Loucy (cell line): ENCODE results near the gene CCDC141.

Source experiments
- H2AFZ ChIP-seq: fragments of 200-600 bp; sonication (generic); 2 replicates; pipeline ENCODE4 v1.6.0; 2016; ENCODE audit warnings: antibody characterized with exemption, mild to moderate bottlenecking, low read length, moderate library complexity
- H3F3A ChIP-seq: fragments of 200-600 bp; 2 replicates; pipeline ENCODE4 v1.6.0; 2016; ENCODE audit warnings: antibody characterized with exemption, low read depth, mild to moderate bottlenecking
- H3K27me3 ChIP-seq: fragments of 200-600 bp; sonication (generic); 2 replicates; pipeline ENCODE4 v1.6.1; 2014; ENCODE audit warnings: low read length, mild to moderate bottlenecking; ENCODE audit not compliant: insufficient read depth, poor library complexity, severe bottlenecking
- H3K36me3 ChIP-seq: fragments of 200-600 bp; sonication (generic); 2 replicates; pipeline ENCODE4 v1.6.1; 2016; ENCODE audit warnings: low read length; ENCODE audit not compliant: insufficient read depth
- H3K4me1 ChIP-seq: fragments of 200-600 bp; sonication (generic); 2 replicates; pipeline ENCODE4 v1.5.1; 2014; ENCODE audit warnings: low read length, mild to moderate bottlenecking; ENCODE audit not compliant: insufficient read depth, poor library complexity, severe bottlenecking
- H3K4me2 ChIP-seq: fragments of 200-600 bp; sonication (generic); 2 replicates; pipeline ENCODE4 v1.6.0; 2014; ENCODE audit warnings: antibody characterized with exemption, low read length, low read depth, mild to moderate bottlenecking; ENCODE audit not compliant: poor library complexity, severe bottlenecking
- H3K4me3 ChIP-seq: fragments of 200-600 bp; sonication (generic); 2 replicates; pipeline ENCODE4 v1.5.1; 2014; ENCODE audit warnings: low read length, mild to moderate bottlenecking, mixed read lengths; ENCODE audit not compliant: poor library complexity, severe bottlenecking
- H3K79me2 ChIP-seq: fragments of 200-600 bp; sonication (generic); 2 replicates; pipeline ENCODE4 v1.6.1; 2014; ENCODE audit warnings: low read length; ENCODE audit not compliant: insufficient read depth
- H3K9ac ChIP-seq: fragments of 200-600 bp; sonication (generic); 2 replicates; pipeline ENCODE4 v1.6.0; 2014; ENCODE audit warnings: mild to moderate bottlenecking, low read depth, low read length, moderate library complexity; ENCODE audit not compliant: poor library complexity, severe bottlenecking
- H3K9me2 ChIP-seq: fragments of 200-600 bp; sonication (generic); replicated peaks from 2 replicates; pipeline ENCODE4 v1.6.1; 2016; ENCODE audit warnings: low read depth, low read length, mixed read lengths
- H3K9me3 ChIP-seq: fragments of 200-600 bp; sonication (generic); 2 replicates; pipeline ENCODE4 v1.6.1; 2014; ENCODE audit warnings: mild to moderate bottlenecking, antibody characterized with exemption, low read length, low read depth; ENCODE audit not compliant: insufficient read depth
- H4K20me1 ChIP-seq: fragments of 200-600 bp; sonication (generic); 2 replicates; pipeline ENCODE4 v1.6.0; 2014; ENCODE audit warnings: antibody characterized with exemption, low read length, mild to moderate bottlenecking; ENCODE audit not compliant: insufficient read depth, poor library complexity, severe bottlenecking
- CTCF ChIP-seq: fragments of 200-600 bp; sonication (generic); conservative IDR thresholded peaks from 2 replicates; pipeline ENCODE4 v1.5.1; 2014; ENCODE audit warnings: mild to moderate bottlenecking, antibody characterized with exemption, low read length
- EZH2phosphoT487 ChIP-seq: fragments of 200-600 bp; IDR thresholded peaks from 2 replicates; pipeline ENCODE4 v1.6.1; 2018; ENCODE audit warnings: antibody characterized with exemption, mild to moderate bottlenecking, moderate library complexity, borderline replicate concordance

The CCDC141 gene

GRCh38 chr2:178787155-178787554 is 262.8 kb downstream of the CCDC141 start:
- Histone ChIP-seq H3K4me3 (no peak overlapping the region), H3K4me1 (no peaks in the 10 kb centered on the region), H3K27me3 (no peaks in the 10 kb centered on the region), H2AFZ (no peak overlapping the region), H3F3A (no peaks in the 10 kb centered on the region), H4K20me1 (no peaks in the 10 kb centered on the region), H3K9me3 (no peaks in the 10 kb centered on the region), H3K36me3 (no peaks in the 10 kb centered on the region), H3K9me2 (no peaks in the 10 kb centered on the region), H3K79me2 (no peaks in the 10 kb centered on the region), H3K9ac (no peak overlapping the region), H3K4me2 (no peak overlapping the region)
- TF ChIP-seq EZH2phosphoT487, result no peak
- TF ChIP-seq CTCF, result no peak

DNA sequence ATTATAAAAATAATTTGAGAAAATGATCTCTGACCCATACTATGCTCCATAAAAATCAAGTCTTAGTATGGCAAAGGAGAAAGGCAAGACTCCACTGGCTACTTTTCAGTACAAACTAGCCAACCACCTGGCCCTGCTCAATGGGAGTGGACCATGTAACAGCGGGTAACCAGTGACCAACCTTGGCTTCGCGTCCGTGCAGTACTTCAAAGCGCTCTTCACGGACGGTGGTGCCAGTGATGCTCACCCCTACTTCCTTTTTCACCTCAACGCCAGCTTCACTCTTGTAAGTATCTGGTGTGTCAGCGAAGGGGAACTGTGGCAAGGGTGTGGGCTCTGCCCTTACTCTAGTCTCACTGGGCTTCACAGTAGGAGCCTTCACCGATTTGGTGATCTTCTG is 266.0 kb downstream of the CCDC141 start:
- H3K4me2 ChIP-seq, result no peak overlapping the region
- H4K20me1 ChIP-seq, result no peaks in the 10 kb centered on the region
- H3K36me3 ChIP-seq, result no peaks in the 10 kb centered on the region
- H3K9me2 ChIP-seq, result no peaks in the 10 kb centered on the region
- H3K79me2 ChIP-seq, result no peaks in the 10 kb centered on the region
- no peaks in the 10 kb centered on the region for H3K4me1 ChIP-seq
- H3K9me3 ChIP-seq, result no peaks in the 10 kb centered on the region
- no peak overlapping the region for H3K9ac ChIP-seq
- H3K27me3 ChIP-seq, result no peaks in the 10 kb centered on the region
- H2AFZ ChIP-seq, result no peak overlapping the region
- H3F3A ChIP-seq, result no peaks in the 10 kb centered on the region
- no peak overlapping the region for H3K4me3 ChIP-seq
- no peak for TF ChIP-seq CTCF
- TF ChIP-seq EZH2phosphoT487, result no peak

DNA sequence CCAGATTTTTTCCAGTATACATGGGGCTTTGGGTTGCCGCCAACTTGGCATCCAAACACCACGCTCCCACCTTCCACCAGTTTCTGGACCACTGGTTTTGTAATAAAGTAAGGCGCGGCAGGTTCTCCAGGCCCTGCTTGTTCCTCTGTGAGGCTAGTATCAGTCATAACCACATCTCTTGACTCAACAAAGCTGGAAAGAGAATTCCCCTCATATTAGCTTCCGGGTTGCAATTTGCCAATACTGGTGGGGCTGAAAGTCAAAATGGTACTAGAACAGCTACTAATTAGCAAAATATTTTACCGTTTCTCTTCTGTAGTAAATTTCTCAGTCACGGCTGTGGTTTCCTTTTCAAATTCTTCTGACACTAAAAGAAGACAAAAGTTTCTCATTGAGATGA is 267.7 kb downstream of the CCDC141 start:
- H3K27me3 ChIP-seq, result no peaks in the 10 kb centered on the region
- no peaks in the 10 kb centered on the region for H3K9me3 ChIP-seq
- no peak overlapping the region for H3K9ac ChIP-seq
- H3K4me3 ChIP-seq, result no peak overlapping the region
- H3F3A ChIP-seq, result no peaks in the 10 kb centered on the region
- no peaks in the 10 kb centered on the region for H4K20me1 ChIP-seq
- TF ChIP-seq CTCF (no peak), EZH2phosphoT487 (no peak)
- H3K36me3 ChIP-seq, result no peaks in the 10 kb centered on the region
- no peaks in the 10 kb centered on the region for H3K79me2 ChIP-seq
- H3K4me1 ChIP-seq, result no peaks in the 10 kb centered on the region
- H3K4me2 ChIP-seq, result no peak overlapping the region
- no peaks in the 10 kb centered on the region for H3K9me2 ChIP-seq
- H2AFZ ChIP-seq, result no peak overlapping the region
